ENCODE results near the gene KRT86. TPM values are rescaled to one million over a fixed set of nuclear protein-coding genes. Genes with fewer than 3 reads are reported as not detected.
"Not testable (repeated sequence)": the region's sequence is repeated elsewhere in the genome, so short reads cannot be mapped to it uniquely, and the experiment has no call there.

KRT86 gene
- polyA plus RNA-seq, 1 donor: 0.33 TPM

DNA sequence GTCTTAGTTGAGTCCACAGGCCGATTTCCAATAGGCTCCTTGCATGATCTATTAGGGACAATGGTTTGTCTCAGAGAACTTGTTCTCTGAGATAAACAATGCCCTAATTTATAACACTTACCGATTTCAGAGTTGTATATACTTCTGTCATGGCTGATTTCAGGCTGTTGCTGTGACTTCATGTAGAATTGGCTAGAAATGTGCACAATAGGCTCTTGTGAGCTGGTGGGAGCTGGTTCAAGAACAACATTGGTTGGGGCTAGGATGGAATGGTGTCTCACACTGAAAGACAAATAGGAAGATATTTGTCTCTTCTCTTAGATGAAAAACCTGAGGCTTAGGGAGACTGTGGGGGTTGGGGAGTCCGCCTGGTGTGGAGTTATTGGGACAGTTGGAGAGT is 6.7 kb upstream of the KRT86 start:
- DNase-seq (ENCODE audit: low read depth): no peak

DNA sequence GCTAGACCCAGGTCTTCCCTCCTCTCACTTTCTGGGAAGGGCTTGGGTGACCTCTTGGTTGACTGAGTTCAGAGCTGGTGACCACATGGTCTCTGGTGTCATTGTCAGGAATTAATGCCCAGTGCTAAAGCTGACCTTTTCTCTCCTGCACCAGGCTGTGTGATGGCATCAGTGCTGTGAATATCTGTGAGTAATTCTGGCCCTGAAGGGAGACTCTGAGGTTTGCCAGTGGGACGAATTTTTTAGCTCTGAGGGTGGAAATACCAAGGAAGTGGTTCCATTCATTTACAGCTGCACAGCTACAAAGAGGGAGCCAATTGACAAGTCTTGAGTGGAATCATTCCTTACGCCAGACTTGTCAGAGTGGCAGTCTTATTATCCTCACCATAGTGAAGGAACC is 6.2 kb upstream of the KRT86 start:
- DNase-seq (ENCODE audit: low read depth): no peak

DNA sequence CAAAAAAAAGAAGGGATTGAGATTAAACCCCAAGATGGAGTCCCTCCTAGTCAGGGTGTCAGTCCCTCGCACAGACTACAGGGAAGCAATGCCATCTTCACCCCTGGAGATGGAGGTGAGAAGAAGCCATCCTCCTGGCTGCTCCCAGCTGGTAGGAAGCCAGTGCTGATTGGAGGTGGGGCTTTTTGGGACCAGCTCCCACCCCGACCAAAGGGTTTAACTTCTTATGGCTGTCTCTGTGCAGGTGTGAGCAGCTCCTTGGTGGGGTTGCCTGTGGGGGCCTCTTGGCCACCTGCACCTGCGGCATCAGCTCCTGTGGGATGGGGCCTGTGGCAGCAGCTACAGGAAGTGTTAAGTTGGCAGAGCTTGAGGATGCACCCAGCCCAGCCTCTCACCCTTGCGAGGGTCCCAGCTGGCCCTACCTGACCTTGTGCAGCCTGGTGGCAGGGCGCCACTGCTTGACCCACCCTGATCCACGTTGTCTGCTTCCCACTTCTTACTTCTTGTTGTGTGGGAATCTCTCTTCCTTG is 3.8 kb upstream of the KRT86 start:
- DNase-seq (ENCODE audit: low read depth): no peak

DNA sequence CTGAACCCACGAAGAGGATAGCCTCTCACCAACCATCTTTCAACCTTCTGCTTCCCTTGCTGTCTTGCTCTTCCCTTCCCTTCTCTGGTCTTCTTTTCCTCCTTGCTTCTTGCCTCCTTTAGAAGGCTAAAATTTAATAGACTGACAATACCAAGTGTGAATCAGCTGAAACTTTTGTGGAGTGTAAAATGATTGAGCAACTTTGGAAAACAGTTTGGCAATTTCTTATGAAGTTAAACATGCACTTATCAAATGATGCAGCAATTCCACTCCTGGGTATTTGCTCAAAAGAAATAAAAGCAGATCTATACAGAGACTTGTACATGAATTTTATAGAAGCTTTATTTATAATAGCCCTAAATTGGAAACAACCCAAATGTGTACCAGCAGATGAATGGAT is 3.3 kb upstream of the KRT86 start:
- DNase-seq (ENCODE audit: low read depth): no peak

DNA sequence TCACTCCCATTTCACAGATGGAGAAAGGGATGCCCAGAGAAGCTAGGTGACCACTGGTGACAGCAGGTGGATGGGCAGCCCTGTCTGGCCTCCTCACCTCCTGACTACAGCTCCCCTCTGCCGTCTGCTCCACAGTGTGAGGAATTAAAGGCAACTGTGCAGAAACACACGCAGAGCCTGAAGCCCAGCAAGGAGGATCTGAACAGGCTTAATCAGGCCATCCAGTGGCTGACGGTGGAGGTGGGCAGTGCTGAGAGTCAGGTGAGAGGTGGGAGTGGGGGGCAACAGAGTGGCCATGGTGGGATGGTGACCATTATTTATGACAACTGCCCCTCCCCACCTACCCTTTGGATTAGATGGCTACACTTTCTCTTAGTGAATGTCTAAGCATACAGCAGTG is 1.2 kb downstream of the KRT86 start:
- no peak for DNase-seq (ENCODE audit: low read depth)

DNA sequence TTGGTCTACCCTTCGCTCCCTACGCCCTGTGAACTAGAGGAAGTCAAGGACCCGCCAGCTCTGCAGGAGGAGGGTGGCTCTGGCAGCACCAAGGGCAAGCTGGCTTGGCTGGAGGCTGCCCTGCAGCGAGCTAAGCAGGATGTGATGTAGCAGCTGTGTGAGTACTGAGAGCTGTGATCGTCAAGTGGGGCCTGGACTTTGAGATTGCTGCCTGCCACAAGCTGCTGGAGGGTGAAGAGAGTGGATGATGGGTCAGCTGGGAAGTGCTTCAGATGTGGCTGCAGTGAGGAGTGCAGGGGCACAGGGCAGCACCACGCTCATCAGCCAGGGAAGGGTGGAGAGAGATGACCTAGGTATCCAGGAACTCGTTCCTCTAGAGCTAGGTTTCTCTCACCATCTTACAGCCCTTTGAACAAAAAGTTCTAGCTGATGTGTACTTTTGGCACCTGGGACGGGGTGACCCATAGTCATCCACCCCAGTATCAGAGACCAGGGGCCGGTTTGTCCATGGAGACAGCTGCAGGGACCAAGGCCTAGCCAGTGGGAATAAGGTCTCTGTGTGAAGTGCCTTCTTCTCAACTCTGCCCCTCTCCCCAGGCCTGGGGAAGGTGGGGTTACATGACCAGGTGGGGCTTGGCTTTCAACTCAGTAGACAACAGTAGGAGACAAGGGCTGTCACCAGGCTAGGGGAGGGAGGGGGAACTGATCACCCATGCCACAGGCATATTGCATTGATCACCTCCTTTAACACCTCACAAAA is 3.2 kb downstream of the KRT86 start:
- DNase-seq (ENCODE audit: low read depth): no peak

DNA sequence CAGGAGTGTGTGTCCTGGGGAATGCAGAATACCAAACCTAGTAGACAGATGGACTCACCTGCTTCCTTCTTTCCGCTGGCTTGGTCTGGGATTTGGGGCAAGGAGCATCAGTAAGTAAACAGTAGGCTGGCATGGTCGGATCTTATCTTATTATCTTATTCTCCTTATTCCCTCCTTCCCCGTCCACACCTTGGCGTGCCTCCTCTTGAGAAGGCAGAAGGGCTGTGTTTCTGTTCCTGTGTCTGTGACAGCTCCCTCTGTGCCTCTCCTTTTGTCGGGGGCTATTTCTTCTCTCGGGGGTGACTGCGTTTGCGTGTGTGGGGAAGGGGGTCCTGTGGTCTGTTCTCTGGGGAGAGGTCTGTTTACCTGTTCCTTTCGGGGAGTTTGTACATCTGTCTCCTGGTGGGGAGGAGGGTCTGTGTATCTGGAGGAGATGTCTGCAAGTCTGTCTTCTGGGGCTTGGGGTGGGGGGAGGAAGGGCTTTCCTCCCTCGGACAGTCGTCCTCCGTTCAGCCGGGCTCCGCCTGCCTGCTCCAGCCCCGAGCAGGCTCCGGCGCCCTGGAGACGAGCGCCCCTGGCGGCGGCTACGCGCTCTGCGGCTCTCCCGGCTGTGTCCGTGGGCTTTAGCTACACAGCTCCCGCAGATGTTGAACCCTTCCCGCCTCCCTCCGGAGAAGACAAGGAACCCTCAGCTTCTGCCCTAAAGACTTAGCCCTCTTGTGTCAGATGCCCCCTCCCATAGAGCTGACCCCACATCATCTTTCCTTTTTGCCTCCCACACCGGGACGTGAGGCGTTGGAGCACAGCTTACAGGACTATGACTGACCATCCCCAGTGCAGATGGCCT is 4.4 kb downstream of the KRT86 start:
- DNase-seq (ENCODE audit: low read depth): no peak

DNA sequence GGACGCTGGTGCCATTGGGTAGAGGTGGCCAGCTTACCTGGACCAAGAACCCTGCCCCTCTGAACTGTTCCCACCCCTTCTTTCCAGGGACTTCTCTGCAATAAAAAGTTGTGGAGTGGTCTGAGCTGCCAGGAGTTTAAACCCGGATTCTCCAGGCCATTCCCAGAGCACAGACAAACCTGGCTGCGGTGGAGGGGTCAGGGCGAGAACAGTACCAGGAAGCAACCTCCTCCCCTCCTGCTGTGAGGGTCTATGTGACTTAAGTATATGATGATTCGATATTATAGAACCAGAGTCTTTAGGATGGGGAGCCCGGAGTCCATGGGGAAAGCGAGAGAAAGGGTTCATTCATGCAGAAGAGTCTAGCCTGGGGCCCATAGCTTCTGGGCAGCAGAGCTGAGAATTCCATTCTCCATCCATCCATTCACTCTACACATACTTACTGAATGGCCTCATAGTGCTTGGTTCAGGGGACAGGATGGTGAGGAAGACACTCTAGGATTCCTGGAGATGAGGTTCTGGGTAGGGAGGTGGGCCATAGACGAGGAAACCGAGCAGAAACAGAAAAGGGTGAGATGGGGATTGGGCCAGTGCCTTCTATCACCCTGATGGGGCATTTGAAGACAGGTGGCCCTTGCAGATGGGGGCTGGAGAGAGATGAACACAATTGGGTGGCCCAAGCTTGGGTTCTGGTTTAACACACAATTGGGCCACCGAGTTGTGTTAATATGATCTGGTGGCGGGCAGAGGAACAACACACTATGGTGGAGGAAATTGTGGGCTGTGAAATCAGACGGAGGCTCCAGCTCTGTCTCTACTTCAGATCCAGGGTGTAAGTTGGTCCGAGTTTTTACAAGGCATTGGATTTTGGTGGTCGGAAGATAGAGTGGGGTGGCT is 5.2 kb downstream of the KRT86 start:
- DNase-seq (ENCODE audit: low read depth): no peak

DNA sequence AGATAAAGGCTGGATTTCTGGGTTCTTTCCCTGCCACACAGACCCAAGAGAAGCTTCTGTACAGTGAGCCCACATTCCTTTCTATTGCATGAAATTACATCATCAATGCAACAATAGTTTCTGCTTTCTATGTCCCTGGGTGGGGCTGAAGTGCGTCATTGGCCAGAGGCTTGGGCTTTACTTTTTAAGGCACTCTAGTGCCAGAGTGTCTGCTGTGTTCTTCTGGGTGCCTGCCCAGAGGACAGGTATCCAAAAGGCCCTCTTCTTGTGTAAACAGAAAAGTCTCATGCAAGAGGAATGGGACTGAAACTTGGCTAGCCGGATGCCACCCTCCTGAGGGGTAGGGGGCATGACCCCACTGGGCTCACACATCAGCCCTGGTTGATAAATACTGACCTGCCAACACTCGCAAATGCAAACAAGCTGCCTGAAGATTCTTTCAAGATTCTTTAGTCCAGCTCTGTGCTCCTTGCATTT is 5.9 kb downstream of the KRT86 start:
- DNase-seq (ENCODE audit: low read depth): no peak

DNA sequence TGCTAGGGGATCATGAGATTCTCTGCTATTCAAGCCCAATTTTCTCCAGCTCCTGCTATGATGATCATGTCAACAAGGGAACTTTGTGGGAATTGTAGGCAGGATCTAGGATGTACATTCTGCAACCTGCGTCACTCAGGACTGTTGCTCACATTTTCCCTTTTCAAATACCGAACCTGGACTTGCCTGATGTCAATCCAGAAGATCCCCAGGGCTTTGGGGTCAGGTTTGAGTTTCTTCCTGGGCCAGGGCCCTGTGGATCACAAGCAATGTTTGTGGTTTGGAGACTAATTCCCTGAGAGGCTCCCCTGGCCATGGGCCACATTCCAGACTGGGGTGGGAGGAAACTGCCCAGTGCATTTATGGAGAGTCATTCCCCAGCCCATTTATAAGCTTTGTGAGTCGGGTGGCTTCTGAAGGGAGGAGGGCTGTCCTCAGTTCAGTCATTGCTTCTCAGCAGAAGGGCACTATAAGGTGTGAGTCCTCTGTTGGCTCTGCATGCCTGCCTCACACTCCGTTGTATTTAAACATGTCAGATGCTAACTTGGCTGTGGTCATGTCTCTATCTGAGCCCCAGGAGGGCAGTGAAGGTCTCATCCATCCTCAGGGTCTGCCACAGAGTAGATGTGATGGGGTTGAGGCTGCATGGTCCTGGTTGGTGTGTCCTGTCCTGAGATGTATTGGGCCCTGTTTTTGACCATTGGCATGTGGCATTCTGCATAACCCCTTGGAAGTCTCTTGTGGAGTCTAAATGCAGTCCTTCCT is 6.5 kb downstream of the KRT86 start:
- DNase-seq (ENCODE audit: low read depth): no peak

DNA sequence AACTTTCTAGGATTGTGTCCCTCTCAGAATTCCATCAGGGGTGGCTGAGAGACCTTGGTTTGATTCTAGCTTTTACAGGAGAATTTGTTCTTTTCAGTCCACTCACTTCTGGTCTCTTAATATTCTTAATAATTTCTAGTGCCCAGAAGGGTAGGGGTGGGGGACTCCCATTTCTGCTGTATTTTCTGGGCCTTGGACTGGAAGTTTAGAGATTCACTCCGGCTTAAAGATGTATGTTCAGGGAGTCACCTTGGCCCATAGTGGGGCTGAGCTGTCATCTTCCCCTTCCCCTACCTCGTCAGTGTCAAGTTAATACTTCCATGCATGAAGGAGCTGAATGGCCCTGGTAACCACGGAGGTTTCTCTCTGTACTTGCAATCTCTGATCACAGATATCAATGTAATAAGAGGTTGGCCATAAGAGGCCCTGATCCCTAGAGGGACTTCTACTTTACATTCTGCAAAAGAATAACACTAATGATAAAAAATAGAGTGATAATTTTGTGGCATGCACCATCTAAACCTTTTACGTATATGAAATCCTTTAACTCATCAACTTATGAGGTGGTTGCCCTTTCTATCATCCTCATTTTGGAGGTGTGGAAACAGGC is 10.2 kb downstream of the KRT86 start:
- no peak for DNase-seq (ENCODE audit: low read depth)

DNA sequence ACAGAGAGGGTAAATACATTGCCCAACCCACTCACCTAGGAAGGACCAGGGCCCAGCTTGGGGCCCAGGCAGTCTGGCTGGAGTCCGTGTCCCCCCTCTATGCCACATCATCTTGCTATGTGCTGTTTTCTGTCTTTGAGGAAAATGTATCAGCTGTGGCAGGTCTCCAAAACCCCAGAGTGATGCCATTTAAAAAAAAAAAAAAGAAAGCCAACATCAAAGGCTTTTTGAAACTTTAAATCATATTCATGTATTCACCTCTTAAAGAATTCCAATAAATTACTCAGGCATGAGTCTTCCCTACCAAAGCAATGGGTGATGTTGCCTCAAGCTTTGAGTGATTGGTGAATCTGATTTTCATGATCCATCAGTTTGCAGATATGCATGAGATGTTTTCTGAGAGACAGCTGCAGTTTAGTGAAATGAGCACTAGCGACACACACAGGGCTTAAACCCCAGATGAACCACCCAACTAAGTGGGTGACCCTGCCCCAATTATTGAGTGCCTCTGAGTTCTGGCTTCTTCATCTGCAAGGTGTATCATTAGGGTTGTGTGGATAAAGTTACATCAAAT is 10.8 kb downstream of the KRT86 start:
- DNase-seq (ENCODE audit: low read depth): no peak

DNA sequence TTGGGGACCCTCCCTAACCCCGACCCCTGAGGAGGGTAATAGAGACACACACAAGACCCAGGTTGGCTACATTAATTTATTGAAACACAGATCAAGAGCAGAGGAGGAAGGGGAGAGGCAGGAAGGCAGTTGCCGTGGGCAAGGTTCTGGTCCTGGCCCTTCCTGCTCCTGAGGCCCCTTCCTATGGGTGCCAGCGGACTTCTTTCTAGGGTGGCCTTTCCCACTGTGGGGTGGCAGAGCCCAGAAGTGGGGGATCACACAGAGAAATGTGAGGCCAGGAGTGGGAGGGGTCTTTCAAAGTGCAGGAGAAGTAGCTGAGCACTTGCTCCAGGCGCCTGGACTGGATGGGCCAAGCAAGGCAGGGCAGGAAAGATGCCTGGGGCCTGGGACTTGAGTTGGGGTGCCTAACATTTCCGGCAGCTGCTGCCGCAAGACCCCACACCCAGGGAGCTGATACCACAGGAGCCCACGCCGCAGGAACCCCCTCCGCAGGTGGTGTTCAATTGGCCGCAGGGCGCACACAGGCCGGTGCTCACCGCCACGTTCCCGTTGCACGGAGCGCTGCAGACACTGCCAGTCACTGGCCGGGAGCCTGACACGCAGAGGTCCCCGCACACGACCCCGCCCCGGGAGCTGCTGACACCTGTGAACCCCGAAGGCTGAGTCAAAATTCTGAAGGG is 11.5 kb downstream of the KRT86 start:
- DNase-seq (ENCODE audit: low read depth): no peak

DNA sequence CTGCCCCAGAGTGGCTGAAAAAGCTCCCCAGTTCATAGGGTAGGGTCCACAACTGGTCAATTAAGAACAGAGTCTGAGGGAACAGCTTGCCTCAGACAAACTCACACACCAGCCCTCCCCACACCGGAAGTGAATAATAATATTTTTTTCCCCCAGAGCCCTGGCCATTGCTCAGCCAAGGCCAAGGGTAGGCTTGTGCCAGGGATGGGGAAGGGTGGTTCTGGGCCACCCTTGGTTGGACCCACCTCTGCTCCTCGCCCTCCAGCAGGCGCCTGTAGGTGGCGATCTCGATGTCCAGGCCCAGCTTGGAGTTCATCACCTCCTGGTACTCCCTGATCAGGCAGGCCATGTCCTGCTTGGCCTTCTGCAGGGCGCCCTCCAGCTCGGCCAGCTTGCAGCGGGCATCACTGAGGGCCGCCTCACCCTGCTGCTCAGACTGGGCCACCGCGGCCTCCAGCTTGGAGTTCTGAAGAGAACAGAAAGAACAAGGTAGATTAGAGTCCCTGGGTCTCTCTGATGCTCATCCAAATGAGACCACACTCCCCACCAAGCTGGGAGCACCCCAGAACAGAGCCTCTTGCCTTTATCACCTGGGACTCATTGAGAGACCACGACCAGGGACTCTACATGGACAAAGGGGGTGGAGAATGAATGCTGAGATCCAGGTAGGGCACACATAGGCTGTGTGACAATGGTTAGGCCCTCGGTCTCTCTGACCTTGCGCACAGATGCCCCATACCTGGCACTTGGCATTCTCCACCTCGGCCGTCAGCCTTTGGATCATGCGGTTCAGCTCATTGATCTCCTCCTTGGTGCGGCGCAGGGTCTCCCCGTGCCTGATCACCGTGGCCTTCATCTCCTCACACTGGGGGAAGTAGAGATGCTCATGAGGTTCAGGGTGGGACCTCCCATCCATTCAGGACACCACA is 12.7 kb downstream of the KRT86 start:
- not testable (repeated sequence) for DNase-seq (ENCODE audit: low read depth)

DNA sequence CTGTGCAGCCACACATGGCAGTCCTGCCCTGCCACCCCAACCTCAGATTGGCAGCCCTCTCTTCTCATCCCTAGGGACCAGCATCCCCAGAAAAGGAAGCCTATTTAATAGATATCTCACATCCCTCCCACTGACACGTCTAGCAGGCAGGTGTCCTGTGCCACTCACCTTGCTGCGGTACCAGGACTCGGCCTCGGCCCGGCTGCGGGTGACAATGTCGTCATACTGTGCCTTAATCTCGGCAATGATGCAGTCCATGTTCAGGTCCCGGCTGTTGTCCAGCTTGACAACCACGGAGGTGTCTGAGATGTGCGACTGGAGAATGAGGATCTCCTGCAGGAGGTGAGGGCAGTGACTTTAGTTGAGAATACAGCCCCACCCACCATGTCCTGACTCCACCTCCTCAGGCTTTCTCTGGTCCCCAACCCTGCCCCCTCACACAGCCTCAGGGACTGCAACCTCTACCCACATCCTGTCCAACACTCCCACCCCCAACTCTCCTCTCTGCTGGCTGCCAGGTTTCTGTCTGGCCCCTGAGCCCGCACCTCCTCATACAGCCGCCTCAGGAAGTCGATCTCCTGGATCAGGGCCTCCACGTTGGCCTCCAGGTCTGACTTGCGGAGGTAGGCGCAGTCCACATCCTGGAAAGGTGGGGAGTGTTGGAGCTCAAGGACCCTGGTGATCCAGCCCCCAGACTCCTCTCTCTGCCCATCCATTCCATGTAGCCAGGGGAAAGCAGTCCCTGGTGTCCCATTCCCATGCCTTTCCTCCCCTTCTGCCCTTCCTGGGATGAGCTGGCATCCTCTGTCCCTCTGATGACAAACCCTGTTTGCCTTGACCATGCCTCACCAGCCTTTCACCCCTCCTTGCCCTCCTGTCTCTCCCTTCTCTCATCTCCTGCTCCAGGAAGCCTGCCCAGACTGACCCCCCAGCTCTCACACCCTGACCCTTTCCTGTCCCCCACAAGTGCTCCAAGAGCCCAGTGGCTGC is 13.7 kb downstream of the KRT86 start:
- DNase-seq (ENCODE audit: low read depth): not testable (repeated sequence)

DNA sequence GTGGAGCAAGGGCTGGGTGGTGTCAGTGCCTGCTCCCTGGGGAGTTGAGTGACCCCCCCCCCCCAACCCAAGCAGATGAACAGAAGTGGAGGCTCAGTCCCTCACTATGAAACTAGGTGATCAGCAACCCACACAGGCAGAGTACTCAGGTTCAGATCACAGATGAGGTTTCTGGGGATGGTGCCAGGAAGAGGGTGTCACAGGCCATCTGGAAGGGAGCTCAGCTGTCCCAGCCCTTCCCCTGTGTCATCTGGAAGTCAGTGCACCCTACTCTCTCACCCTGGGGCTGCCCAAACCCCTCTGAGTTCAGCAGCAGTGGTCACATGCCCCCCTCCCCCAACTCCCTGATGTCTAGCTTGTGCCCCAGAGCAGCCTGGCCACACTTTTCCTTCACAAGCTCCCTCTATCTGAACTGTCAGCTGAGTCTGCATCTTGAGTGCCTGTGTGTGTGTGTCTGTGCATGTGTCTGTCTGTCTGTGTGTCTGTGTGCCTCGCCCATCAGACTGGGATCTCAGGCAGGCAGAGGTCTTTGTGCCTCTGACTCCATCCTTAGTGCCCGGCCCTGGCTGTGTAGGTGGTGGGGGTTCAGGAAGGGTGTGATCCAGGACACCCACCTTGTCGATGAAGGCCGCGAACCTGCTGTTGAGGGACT is 16.2 kb downstream of the KRT86 start:
- DNase-seq (ENCODE audit: low read depth): not testable (repeated sequence)
